CD4-positive, alpha-beta T cell (primary cell): ENCODE data around the gene MT1X. TPM values are rescaled to one million over a fixed set of nuclear protein-coding genes. Genes with fewer than 3 reads are reported as not detected.

Experiments used
- ATAC-seq: fragments of 200-7000 bp; cut with Tn5 transposase; one replicate; pipeline ENCODE4 v1.10.0; 2022; ENCODE audit warnings: mild to moderate bottlenecking; ENCODE audit not compliant: poor library complexity
- CTCF ChIA-PET: fragments of 350-600 bp; sonication (Branson Sonifier 250); formaldehyde crosslinking; loops from one replicate; lab custom pipeline; 2021; ENCODE audit warnings: antibody characterized with exemption, inconsistent platforms; lab: Charles Lee
- POLR2A ChIA-PET: fragments of 350-600 bp; sonication (Branson Sonifier 250); formaldehyde crosslinking; loops from one replicate; lab custom pipeline; 2021; ENCODE audit warnings: antibody characterized with exemption, inconsistent platforms; lab: Charles Lee
- DNase-seq, 14 experiments: peaks; one replicate each; pipeline ENCODE4 v3.0.0-alpha.2; 2013 to 2020; ENCODE audit warnings: mixed read lengths in 2 of 14
- H3K27ac ChIP-seq, 2 donors: one replicate each; pipeline versions ENCODE4 v1.5.1 to v1.7.0; 2013; ENCODE audit warnings: low read length in 2 of 2, low read depth in 1 of 2, mild to moderate bottlenecking in 1 of 2
- H3K27me3 ChIP-seq, 2 experiments: 1 replicate in 1 of 2; 2 replicates in 1 of 2; pipeline versions ENCODE4 v1.6.1 to v1.7.0; 2013; ENCODE audit warnings: low read length in 2 of 2, control low read depth in 1 of 2, mild to moderate bottlenecking in 1 of 2, moderate library complexity in 1 of 2; ENCODE audit not compliant: insufficient read depth in 2 of 2, control insufficient read depth in 1 of 2
- H3K36me3 ChIP-seq: one replicate; pipeline ENCODE4 v1.6.1; 2013; ENCODE audit warnings: low read length, control low read depth; ENCODE audit not compliant: insufficient read depth
- H3K4me1 ChIP-seq: one replicate; pipeline ENCODE4 v1.6.1; 2013; ENCODE audit warnings: low read length, control low read depth; ENCODE audit not compliant: insufficient read depth
- H3K4me3 ChIP-seq: one replicate; pipeline ENCODE4 v1.5.1; 2013; ENCODE audit warnings: mild to moderate bottlenecking, low read length, moderate library complexity
- H3K9me3 ChIP-seq, 2 experiments: 1 replicate in 1 of 2; 2 replicates in 1 of 2; pipeline versions ENCODE4 v1.6.1 to v1.7.0; 2013; ENCODE audit warnings: low read length in 2 of 2, mild to moderate bottlenecking in 2 of 2, control low read depth in 1 of 2, moderate library complexity in 1 of 2; ENCODE audit not compliant: control insufficient read depth in 1 of 2, insufficient read depth in 1 of 2
- H3K27ac Mint-ChIP-seq: one replicate; pipeline ENCODE4 v1.8.0; 2020; ENCODE audit warnings: mixed read lengths
- H3K27me3 Mint-ChIP-seq: one replicate; pipeline ENCODE4 v1.8.0; 2021; ENCODE audit warnings: mixed read lengths
- H3K36me3 Mint-ChIP-seq: one replicate; pipeline ENCODE4 v1.8.0; 2021; ENCODE audit warnings: low read depth, mixed read lengths
- H3K4me1 Mint-ChIP-seq: one replicate; pipeline ENCODE4 v1.8.0; 2021; ENCODE audit warnings: low read depth, mixed read lengths
- H3K4me3 Mint-ChIP-seq: one replicate; pipeline ENCODE4 v1.8.0; 2020; ENCODE audit warnings: mild to moderate bottlenecking, mixed read lengths
- H3K9me3 Mint-ChIP-seq: one replicate; pipeline ENCODE4 v1.8.0; 2020; ENCODE audit warnings: mixed read lengths
- CTCF ChIP-seq: fragments of 200-600 bp; IDR thresholded peaks from one replicate; pipeline ENCODE4 v1.8.0; 2022; ENCODE audit warnings: antibody characterized with exemption, mild to moderate bottlenecking
- intact Hi-C, 2 experiments: fragments of 100-400 bp; cut with DNase I in 1 of 2; cut with micrococcal nuclease in 1 of 2; formaldehyde crosslinking; loops; one replicate each; pipeline versions ENCODE4 v1.15.1 to v1.9.0; 2023 to 2025; cut with DNase I, micrococcal nuclease
- total RNA-seq, 174 experiments: library from RNA in 2 of 174; stranded (reverse) in 2 of 174; gene quantifications; one replicate each; pipeline ENCODE4 v1.2.3 and lab custom pipeline; 2021 to 2026

MT1X gene
- total RNA-seq, 2 experiments from 2014 or later: 10.9 to 14.1 TPM

DNA sequence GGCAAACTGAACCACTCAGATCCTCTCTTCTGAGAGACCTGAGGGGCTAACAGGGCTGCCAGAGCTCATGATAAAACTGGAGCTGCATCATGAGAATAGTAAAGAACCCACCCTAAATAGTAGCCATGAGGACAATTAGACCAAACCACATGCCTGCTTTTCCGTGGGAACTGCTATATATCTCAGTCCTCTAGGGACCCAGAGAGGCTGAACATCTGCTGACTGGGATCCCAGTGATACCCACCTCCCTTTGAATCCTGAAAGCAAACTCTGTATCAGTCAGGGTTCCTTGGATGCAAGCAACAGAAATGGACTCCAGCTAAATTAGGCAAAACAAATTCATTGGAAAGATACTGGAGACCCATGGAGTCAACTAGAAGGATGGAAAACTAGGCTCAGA is 6.5 kb downstream of the MT1X start:
- Mint-ChIP-seq H3K9me3 (no peaks in the 10 kb centered on the region), H3K4me1 (peaks cover 8% of the 10 kb centered on the region), H3K4me3 (no peak overlapping the region), H3K36me3 (peaks cover 5% of the 10 kb centered on the region), H3K27ac (no peak overlapping the region), H3K27me3 (no peaks in the 10 kb centered on the region)
- intact Hi-C loops: no loop called here
- H3K9me3 ChIP-seq: peaks cover 0 to 7% of the 10 kb centered on the region in 2 experiments
- POLR2A ChIA-PET: no interaction called here
- TF ChIP-seq CTCF: no peak
- no peaks in the 10 kb centered on the region for H3K27me3 ChIP-seq
- H3K4me3 ChIP-seq: no peak overlapping the region
- ATAC-seq: no peak
- no peak overlapping the region for H3K27ac ChIP-seq
- H3K36me3 ChIP-seq: no peaks in the 10 kb centered on the region
- H3K4me1 ChIP-seq: peaks cover 4% of the 10 kb centered on the region
- CTCF ChIA-PET: no interaction called here
- DNase-seq: no peak

- no peak for ATAC-seq
- CTCF ChIA-PET: no interaction called here
Observed at GRCh38 chr16:56689171-56689570, 6.9 kb downstream of the MT1X start.

DNA sequence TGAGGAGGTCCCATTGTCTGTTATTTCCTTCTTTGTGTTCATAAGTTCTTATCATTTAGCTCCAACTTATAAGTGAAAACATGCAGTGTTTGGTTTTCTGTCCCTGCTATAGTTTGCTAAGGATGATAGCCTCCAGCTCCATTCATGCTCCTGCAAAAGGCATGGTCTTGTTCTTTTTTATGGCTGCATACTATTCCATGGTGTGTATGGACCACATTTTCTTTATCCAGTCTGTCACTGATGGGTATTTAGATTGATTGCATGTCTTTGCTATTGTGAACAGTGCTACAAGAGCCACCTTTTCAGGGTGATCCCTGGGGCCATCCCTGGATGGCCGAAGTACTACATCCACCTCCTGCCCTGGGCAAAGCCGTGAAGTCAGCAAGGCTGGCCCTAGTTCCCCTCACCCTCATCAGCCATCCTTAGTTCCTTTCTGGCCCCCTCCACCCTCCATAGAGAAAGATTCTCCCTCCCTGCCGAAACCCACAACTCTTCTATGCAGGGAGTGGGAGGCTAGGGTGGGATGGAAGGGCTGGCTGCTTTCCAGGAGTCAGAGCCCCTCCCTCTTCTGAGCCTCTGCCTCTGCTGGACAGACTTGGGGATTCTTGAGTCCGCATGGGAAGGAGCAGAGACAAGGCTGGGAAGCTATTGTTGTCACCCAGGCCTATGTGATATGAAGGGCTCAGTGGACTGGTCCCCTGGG is 8.3 kb downstream of the MT1X start:
- ATAC-seq (no peak), DNase-seq (no peak)
- no peak overlapping the region for H3K4me3 ChIP-seq
- POLR2A ChIA-PET: no interaction called here
- Mint-ChIP-seq H3K27ac (no peak overlapping the region), H3K4me1 (no peaks in the 10 kb centered on the region), H3K36me3 (peaks cover 5% of the 10 kb centered on the region), H3K27me3 (no peaks in the 10 kb centered on the region), H3K9me3 (no peaks in the 10 kb centered on the region), H3K4me3 (no peak overlapping the region)
- intact Hi-C loops: no loop called here
- CTCF ChIA-PET: no interaction called here
- H3K27me3 ChIP-seq: no peaks in the 10 kb centered on the region
- no peaks in the 10 kb centered on the region for H3K4me1 ChIP-seq
- H3K9me3 ChIP-seq: peaks cover 0 to 13% of the 10 kb centered on the region in 2 experiments
- no peak overlapping the region for H3K27ac ChIP-seq
- TF ChIP-seq CTCF: no peak
- no peaks in the 10 kb centered on the region for H3K36me3 ChIP-seq

More at GRCh38 chr16:56689171-56689570, 6.9 kb downstream of the MT1X start:
- TF ChIP-seq CTCF: no peak
- Histone ChIP-seq H3K4me1 (peaks cover 3% of the 10 kb centered on the region), H3K36me3 (no peaks in the 10 kb centered on the region), H3K27ac (no peak overlapping the region), H3K27me3 (no peaks in the 10 kb centered on the region), H3K4me3 (no peak overlapping the region), H3K9me3 (peaks cover 0 to 7% of the 10 kb centered on the region in 2 experiments)
- peaks cover 4% of the 10 kb centered on the region for H3K4me1 Mint-ChIP-seq
- H3K27me3 Mint-ChIP-seq: no peaks in the 10 kb centered on the region
- POLR2A ChIA-PET: no interaction called here
- H3K36me3 Mint-ChIP-seq: peaks cover 5% of the 10 kb centered on the region
- no peaks in the 10 kb centered on the region for H3K9me3 Mint-ChIP-seq
- no peak overlapping the region for H3K27ac Mint-ChIP-seq
- DNase-seq: no peak
- H3K4me3 Mint-ChIP-seq: no peak overlapping the region
- intact Hi-C loops: no loop called here
